CD14-positive monocyte (primary cell): ENCODE data around the gene PSMB2. TPM values are rescaled to one million over a fixed set of nuclear protein-coding genes. Genes with fewer than 3 reads are reported as not detected.

ENCODE experiments used
- DNase-seq, 3 donors: peaks; one replicate each; pipeline ENCODE4 v3.0.0-alpha.2; 2011 to 2022
- H2AFZ ChIP-seq: 2 replicates; pipeline ENCODE4 v1.6.0; 2012; ENCODE audit warnings: mild to moderate bottlenecking, low read depth, low read length, inconsistent platforms; ENCODE audit not compliant: insufficient read depth, poor library complexity, severe bottlenecking
- H3K27ac ChIP-seq, 2 donors: 1 replicate in 1 of 2; 2 replicates in 1 of 2; pipeline ENCODE4 v1.5.1; 2012 to 2013; ENCODE audit warnings: low read length in 2 of 2, control low read depth in 1 of 2, inconsistent platforms in 1 of 2, low read depth in 1 of 2, mild to moderate bottlenecking in 1 of 2
- H3K27me3 ChIP-seq, 2 donors: one replicate each; pipeline versions ENCODE4 v1.6.0 to v1.6.1; 2011 to 2013; ENCODE audit warnings: low read length in 2 of 2; ENCODE audit not compliant: control insufficient read depth in 2 of 2, insufficient read depth in 2 of 2
- H3K36me3 ChIP-seq, 2 donors: replicated peaks in 1 of 2; 1 replicate in 1 of 2; 2 replicates in 1 of 2; pipeline versions ENCODE4 v1.5.1 to v1.6.1; 2012 to 2013; ENCODE audit warnings: low read length in 2 of 2, control low read depth in 1 of 2, inconsistent platforms in 1 of 2, mild to moderate bottlenecking in 1 of 2; ENCODE audit not compliant: insufficient read depth in 2 of 2, control insufficient read depth in 1 of 2
- H3K4me1 ChIP-seq, 2 donors: 1 replicate in 1 of 2; 2 replicates in 1 of 2; pipeline versions ENCODE4 v1.5.1 to v1.6.1; 2012 to 2013; ENCODE audit warnings: low read length in 2 of 2, control low read depth in 1 of 2, inconsistent platforms in 1 of 2, mild to moderate bottlenecking in 1 of 2, moderate library complexity in 1 of 2; ENCODE audit not compliant: insufficient read depth in 2 of 2, control insufficient read depth in 1 of 2
- H3K4me2 ChIP-seq: replicated peaks from 2 replicates; pipeline ENCODE3; 2012; ENCODE audit warnings: low read length, moderate library complexity, mild to moderate bottlenecking; ENCODE audit not compliant: poor library complexity, severe bottlenecking; ENCODE audit errors: extremely low read depth
- H3K4me3 ChIP-seq, 3 experiments: fragments of 200-600 bp in 1 of 3; sonication (generic) in 1 of 3; replicated peaks in 1 of 3; 1 replicate in 2 of 3; 2 replicates in 1 of 3; pipeline ENCODE4 v1.5.1; 2011 to 2013; ENCODE audit warnings: low read length in 3 of 3, mild to moderate bottlenecking in 3 of 3, control low read depth in 2 of 3, low read depth in 2 of 3, inconsistent platforms in 1 of 3, moderate library complexity in 1 of 3
- H3K79me2 ChIP-seq: 2 replicates; pipeline ENCODE4 v1.6.0; 2012; ENCODE audit warnings: mild to moderate bottlenecking, control low read depth, inconsistent platforms, low read length, moderate library complexity; ENCODE audit not compliant: insufficient read depth
- H3K9ac ChIP-seq: 2 replicates; pipeline ENCODE4 v1.6.0; 2017; ENCODE audit warnings: low read length, mild to moderate bottlenecking; ENCODE audit not compliant: insufficient read depth, poor library complexity, severe bottlenecking
- H3K9me3 ChIP-seq, 2 donors: replicated peaks in 1 of 2; 1 replicate in 1 of 2; 2 replicates in 1 of 2; pipeline versions ENCODE4 v1.5.1 to v1.6.1; 2012 to 2013; ENCODE audit warnings: low read length in 2 of 2, control low read depth in 1 of 2; ENCODE audit not compliant: control insufficient read depth in 1 of 2, insufficient read depth in 1 of 2
- H4K20me1 ChIP-seq: 2 replicates; pipeline ENCODE4 v1.6.0; 2012; ENCODE audit warnings: mild to moderate bottlenecking, low read length, control low read depth, moderate library complexity; ENCODE audit not compliant: insufficient read depth
- H3K27ac Mint-ChIP-seq, 7 donors: one replicate each; pipeline ENCODE4 v1.8.0; 2020; ENCODE audit warnings: mild to moderate bottlenecking in 7 of 7, mixed read lengths in 7 of 7, moderate library complexity in 6 of 7, inconsistent platforms in 2 of 7
- H3K27me3 Mint-ChIP-seq, 3 donors: one replicate each; pipeline ENCODE4 v1.8.0; 2021 to 2022; ENCODE audit warnings: low read depth in 3 of 3, mild to moderate bottlenecking in 3 of 3, mixed read lengths in 3 of 3, moderate library complexity in 3 of 3, inconsistent platforms in 1 of 3
- H3K36me3 Mint-ChIP-seq, 2 donors: one replicate each; pipeline ENCODE4 v1.8.0; 2020; ENCODE audit warnings: mixed read lengths in 2 of 2, inconsistent platforms in 1 of 2, mild to moderate bottlenecking in 1 of 2
- H3K4me1 Mint-ChIP-seq: one replicate; pipeline ENCODE4 v1.8.0; 2020; ENCODE audit warnings: mild to moderate bottlenecking, mixed read lengths
- H3K4me3 Mint-ChIP-seq, 2 donors: one replicate each; pipeline ENCODE4 v1.8.0; 2020; ENCODE audit warnings: mild to moderate bottlenecking in 2 of 2, mixed read lengths in 2 of 2, moderate library complexity in 1 of 2
- H3K9me3 Mint-ChIP-seq, 7 donors: one replicate each; pipeline ENCODE4 v1.8.0; 2020 to 2022; ENCODE audit warnings: mixed read lengths in 7 of 7, mild to moderate bottlenecking in 6 of 7, moderate library complexity in 6 of 7, inconsistent platforms in 2 of 7
- WGBS: methylation state at CpG from one replicate; pipeline ENCODE4 v1.1.5; 2013; ENCODE audit warnings: missing lambda C conversion rate; ENCODE audit not compliant: insufficient coverage; 5-methylcytosine and 5-hydroxymethylcytosine counted together
- intact Hi-C, 2 donors: fragments of 100-400 bp; cut with micrococcal nuclease; formaldehyde crosslinking; loops; one replicate each; pipeline versions ENCODE4 v1.15.0 to v1.15.1; 2023
- polyA plus RNA-seq, 3 donors: library from polyadenylated mRNA; depleted of rRNA in 1 of 3; unstranded in 2 of 3; stranded (reverse) in 1 of 3; fragments of 300-500 nt in 2 of 3; fragments of >200 nt in 1 of 3; fragmentation: Illumina TruSeq in 2 of 3; gene quantifications; 1 replicate in 2 of 3; 2 replicates in 1 of 3; pipeline ENCODE4 v1.2.3, GENCODE V29; 2012 to 2021
- TF ChIP-seq, protein P1 (sequence below): fragments of 200-600 bp; IDR thresholded peaks from one replicate; pipeline ENCODE4 v1.8.0; 2022; ENCODE audit warnings: antibody characterized with exemption, mild to moderate bottlenecking

The PSMB2 gene
- polyA plus RNA-seq, 3 donors = 27.9 to 84.1 (median 78.6) TPM

- Histone ChIP-seq H3K36me3 (peaks cover 65 to 94% of the 10 kb centered on the region in 2 donors), H3K4me2 (no peak overlapping the region), H3K4me3 (no peak overlapping the region), H3K27me3 (no peaks in the 10 kb centered on the region), H3K79me2 (peaks cover 35% of the 10 kb centered on the region), H3K9ac (no peak overlapping the region), H3K9me3 (no peaks in the 10 kb centered on the region), H4K20me1 (peaks cover 29% of the 10 kb centered on the region), H3K4me1 (no peaks in the 10 kb centered on the region), H3K27ac (no peak overlapping the region), H2AFZ (no peak overlapping the region)
- Mint-ChIP-seq H3K27ac (no peak overlapping the region), H3K36me3 (peaks cover 69 to 89% of the 10 kb centered on the region in 2 donors), H3K4me3 (no peak overlapping the region), H3K4me1 (no peaks in the 10 kb centered on the region), H3K9me3 (no peaks in the 10 kb centered on the region), H3K27me3 (no peaks in the 10 kb centered on the region)
- no CpG with 5 or more reads among the region's 3 CpGs for WGBS
- intact Hi-C loops = no loop called here
- TF ChIP-seq, protein P1, sequence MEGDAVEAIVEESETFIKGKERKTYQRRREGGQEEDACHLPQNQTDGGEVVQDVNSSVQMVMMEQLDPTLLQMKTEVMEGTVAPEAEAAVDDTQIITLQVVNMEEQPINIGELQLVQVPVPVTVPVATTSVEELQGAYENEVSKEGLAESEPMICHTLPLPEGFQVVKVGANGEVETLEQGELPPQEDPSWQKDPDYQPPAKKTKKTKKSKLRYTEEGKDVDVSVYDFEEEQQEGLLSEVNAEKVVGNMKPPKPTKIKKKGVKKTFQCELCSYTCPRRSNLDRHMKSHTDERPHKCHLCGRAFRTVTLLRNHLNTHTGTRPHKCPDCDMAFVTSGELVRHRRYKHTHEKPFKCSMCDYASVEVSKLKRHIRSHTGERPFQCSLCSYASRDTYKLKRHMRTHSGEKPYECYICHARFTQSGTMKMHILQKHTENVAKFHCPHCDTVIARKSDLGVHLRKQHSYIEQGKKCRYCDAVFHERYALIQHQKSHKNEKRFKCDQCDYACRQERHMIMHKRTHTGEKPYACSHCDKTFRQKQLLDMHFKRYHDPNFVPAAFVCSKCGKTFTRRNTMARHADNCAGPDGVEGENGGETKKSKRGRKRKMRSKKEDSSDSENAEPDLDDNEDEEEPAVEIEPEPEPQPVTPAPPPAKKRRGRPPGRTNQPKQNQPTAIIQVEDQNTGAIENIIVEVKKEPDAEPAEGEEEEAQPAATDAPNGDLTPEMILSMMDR = no peak
- DNase-seq = no peak
Measured at GRCh38 chr1:35631396-35631795, 9.9 kb downstream of the PSMB2 start.

DNA sequence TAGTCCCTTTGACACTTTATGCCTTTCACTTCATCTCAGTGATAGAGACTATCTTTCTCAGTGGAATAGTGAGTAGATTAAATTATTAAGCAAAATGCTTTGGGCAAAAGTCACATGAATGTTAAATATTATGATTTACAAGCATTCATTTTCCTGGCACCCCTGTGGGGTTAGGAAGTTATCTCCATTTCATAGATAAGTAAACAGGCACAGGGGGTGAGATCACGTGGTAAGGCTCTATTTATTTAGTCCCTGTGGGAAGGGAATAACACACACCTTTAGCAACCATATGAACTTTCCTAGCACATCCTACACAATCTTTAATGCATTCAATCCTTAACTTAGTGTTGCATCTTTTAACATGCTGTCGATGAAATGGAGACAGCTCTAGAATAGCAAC, 12.3 kb downstream of the PSMB2 start:
- intact Hi-C loops = no loop called here
- H3K4me3 Mint-ChIP-seq = no peak overlapping the region
- Histone ChIP-seq H4K20me1 (peaks cover 33% of the 10 kb centered on the region), H3K27ac (peak overlapping the region in 1 of 2 donors; percentile 8), H3K9ac (no peak overlapping the region), H3K79me2 (peaks cover 15% of the 10 kb centered on the region), H3K27me3 (no peaks in the 10 kb centered on the region), H3K4me3 (no peak overlapping the region), H3K4me1 (no peaks in the 10 kb centered on the region), H3K4me2 (no peak overlapping the region), H3K36me3 (peaks cover 54 to 90% of the 10 kb centered on the region in 2 donors), H2AFZ (no peak overlapping the region), H3K9me3 (no peaks in the 10 kb centered on the region)
- H3K27me3 Mint-ChIP-seq = no peaks in the 10 kb centered on the region
- TF ChIP-seq, protein P1 = no peak
- no peaks in the 10 kb centered on the region for H3K9me3 Mint-ChIP-seq
- DNase-seq = no peak
- H3K27ac Mint-ChIP-seq = no peak overlapping the region
- peaks cover 62 to 87% of the 10 kb centered on the region in 2 donors for H3K36me3 Mint-ChIP-seq
- no CpG with 5 or more reads among the region's 2 CpGs for WGBS
- no peaks in the 10 kb centered on the region for H3K4me1 Mint-ChIP-seq
